ENCODE measurements around the gene FAM120B.
A peak's percentile ranks its signal among the peaks of the same experiment; 100 is the strongest.

The FAM120B gene

DNA sequence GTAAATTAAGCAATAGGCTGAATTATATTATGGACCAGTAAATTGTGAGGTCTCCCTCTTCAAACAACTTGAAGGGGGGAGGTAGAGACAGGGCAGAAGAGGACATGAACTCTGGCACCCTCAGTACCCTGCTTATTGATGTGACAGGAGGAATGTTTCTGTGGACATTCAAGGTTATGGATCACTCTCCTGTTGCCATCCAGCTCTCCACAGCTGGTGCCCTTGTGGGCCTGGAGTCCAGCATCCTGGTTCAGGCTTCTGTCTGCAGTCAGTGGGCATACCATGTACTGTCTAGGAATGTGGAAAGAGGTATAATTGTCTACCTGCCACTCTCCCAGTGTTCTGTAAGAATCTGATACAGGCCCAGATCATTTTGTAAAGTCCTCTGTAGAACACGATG, 55.6 kb downstream of the FAM120B start:
- no peak for DNase-seq

DNA sequence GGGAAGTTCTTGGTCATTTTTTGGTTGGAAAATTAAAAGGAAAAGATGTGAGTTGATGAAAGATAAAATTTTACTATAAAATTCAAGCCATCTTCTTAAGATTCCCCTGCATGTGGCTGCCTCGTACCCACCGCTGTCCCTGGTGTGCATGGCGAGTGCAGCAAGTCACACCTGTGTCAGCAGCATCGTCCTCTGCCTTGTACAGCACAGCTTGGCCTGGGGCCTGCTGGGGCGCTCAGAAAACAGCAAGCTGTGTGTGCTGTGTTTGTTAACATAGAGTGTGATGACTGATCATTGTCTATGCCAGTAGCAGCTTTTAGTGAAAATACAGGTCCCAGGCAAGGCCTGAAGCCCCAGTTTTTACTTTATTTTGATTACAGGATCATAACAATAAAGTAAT, 56.7 kb downstream of the FAM120B start:
- DNase-seq = no peak

DNA sequence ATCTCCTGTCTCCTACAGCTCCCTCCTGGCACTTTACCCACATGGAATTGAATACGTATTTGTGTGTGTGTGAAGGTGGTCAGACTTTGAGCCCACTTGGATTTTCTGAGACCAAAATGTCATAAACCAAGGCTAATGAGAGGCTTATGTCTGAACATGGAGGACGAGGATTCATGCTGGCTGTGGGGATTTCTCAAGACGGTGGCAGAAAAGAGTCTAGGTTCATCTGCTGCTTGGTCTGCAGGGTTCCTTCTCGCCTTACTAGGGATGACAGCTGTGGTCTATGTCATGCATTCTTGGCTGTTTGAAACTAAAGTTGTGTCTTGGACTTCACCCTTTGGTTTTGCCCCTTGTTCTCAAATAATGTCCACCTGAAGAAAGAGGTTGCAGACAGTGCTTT, 58.6 kb downstream of the FAM120B start:
- no peak for DNase-seq

DNA sequence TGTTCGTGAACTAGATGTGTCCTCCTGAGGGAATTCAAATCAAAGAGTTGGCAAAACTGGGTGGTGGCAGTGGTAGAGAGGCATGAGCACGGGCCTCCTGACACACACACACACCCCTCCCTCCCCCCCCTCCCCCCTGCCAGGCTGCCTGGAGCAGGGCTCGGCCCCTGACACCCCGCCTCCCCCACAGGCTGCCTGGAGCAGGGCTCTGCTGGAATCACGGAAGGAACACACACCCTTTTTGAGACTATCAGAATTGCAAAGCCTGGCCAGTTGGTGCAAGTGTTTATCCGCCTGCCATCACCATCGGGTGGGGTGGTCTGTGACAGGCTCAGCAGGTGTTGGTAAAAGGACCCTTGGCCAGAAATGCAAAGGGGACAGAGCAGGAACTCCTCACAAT, 59.0 kb downstream of the FAM120B start:
- DNase-seq = no peak

DNA sequence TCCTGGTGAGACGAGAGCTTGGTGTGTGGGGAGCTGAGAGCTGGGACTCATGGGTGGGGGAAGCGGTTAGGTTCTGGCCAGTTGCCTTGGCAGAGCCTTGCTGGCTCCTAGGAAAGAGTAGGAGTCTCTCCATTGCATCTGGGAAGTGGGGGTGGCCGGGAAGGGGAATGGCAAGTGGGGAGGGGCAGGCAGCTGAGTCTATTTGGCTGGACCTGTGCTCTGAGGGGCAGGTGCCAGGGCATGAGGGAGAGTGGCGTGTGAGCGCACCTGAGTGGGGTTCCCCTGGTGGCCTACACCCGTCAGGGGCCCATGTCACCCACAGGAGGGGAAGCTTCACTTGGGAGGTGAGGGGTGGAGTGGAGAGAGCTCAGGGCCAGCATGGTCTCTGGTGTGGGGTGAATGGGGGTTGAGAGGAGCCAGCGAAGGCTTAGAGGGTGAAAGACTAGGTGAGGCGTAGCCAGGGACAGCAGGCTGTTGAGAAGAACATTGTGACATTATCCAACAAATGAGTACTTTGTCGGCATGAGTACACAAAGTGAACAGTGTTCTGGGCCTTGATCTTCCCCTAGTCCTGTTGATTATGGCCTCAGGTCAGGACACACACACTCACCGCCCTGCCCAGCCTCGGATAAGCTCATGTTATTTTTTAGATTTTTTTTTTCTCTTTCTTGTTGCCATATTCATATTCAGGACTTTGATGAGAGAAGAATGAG, 59.8 kb downstream of the FAM120B start:
- no peak for DNase-seq

DNA sequence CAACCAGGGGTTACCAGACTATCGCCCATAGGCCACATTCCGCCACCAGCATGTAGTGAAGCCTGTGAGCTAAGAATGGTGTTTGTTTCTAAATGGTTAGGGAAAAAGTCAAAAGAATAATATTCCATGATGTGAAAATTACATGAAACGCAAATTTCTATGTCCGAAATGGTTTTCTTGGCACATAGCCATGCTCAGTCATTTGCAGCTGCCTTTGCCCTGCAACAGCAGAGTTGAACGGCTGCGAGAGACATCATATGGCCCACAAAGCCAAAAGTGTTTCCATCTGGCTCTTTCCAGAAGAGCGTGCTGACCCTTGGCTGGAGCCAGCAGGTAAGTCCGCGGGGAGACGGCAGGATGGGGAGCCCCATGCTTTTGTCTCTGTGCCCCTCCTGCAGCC, 60.7 kb downstream of the FAM120B start:
- peak; percentile 50 to 59 for DNase-seq

DNA sequence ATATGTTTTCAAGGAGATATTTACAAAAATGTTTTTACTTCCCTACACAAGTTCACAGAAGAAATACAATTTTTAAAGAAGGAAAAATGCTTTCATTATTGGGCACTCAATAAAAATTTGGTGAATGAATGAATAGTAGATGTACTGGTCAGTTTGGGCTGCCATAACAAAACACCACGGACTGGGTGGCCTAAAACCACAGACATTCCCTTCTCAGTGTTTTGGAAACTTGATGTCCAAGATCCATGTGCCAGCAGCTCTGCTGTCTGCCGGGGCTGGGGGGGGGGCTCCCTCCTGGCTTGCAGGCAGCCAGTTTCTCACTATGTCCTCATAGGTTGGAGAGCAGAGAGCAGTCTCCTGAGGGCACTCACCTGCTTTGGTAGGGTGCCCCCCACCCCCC, 62.0 kb downstream of the FAM120B start:
- no peak for DNase-seq

DNA sequence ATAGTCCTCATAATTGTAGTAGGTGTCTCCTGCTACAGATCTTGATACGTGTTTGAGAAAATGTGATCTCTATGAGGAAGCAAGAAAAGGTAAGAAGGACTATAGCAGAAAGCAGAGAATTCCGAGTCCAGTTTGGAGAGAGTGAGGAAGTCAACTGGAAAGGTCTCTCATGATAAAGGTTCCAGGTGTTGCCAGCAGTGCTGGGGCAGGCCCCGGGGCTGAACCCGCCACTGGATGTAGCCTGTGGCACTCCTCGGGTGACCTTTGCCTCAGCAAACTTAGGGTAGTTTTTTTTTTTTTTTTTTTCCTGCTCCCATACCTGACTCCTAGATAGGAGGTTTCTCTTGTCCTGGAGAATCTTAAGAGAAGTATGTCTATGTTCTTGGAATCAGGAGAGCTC, 62.8 kb downstream of the FAM120B start:
- no peak for DNase-seq

DNA sequence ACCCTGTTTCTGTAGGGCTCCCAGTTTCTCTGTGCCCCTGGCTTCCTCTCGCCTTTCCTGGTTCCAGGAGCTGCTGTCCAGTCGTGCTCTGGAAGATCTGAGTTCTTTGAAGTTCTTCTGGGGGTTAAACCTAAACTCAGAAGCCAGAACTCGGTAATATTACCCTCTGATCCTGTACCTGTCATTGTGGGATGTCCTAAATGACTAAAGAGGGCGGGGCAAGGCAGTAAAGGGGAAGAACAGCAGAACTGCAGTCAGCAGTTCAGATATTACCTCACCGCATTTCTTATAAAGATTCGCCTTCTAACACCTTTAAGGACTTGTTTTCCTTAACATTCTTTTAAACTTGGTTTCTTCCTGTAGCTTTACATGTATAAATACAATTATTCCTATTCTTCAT, 63.9 kb downstream of the FAM120B start:
- no peak for DNase-seq

DNA sequence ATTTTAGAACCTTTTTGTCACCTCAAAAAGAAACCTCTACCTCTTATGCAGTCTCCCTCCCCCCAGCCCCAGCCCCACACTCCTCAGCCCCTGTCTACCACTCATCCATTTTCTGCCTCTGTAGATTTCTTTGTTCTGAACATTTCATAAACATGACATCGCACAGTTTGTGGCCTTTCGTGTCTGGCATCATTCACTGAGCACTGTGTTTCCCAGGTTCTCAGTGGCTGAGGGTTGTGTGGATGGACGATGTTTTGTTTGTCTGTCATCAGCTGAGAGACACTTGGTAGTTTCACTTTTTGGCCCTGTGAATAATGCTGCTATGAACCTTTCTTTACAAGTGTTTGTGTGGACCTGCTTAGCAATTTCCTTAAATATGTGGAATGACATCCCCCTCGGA, 64.5 kb downstream of the FAM120B start:
- no peak for DNase-seq

DNA sequence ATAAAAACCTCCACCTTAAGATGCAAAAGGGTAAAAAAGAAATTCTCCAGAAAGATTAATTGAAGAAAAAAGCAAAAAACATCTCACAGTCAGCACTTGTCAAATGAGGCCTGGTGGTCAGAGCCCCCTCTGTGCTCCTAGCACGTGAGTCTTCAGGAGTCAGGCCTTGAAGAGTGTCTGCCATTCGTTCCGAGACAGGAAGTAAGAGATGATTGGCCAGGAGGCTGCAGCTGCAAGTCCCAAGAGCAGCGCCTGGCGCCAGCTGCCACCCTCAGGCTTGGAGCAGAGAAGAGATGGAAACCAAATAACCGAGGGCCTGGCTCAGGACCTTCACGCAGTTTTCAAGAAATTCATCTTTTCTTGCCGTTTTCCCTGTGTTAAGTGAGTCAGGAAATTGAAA, 65.0 kb downstream of the FAM120B start:
- DNase-seq = peak; percentile 70 to 92

DNA sequence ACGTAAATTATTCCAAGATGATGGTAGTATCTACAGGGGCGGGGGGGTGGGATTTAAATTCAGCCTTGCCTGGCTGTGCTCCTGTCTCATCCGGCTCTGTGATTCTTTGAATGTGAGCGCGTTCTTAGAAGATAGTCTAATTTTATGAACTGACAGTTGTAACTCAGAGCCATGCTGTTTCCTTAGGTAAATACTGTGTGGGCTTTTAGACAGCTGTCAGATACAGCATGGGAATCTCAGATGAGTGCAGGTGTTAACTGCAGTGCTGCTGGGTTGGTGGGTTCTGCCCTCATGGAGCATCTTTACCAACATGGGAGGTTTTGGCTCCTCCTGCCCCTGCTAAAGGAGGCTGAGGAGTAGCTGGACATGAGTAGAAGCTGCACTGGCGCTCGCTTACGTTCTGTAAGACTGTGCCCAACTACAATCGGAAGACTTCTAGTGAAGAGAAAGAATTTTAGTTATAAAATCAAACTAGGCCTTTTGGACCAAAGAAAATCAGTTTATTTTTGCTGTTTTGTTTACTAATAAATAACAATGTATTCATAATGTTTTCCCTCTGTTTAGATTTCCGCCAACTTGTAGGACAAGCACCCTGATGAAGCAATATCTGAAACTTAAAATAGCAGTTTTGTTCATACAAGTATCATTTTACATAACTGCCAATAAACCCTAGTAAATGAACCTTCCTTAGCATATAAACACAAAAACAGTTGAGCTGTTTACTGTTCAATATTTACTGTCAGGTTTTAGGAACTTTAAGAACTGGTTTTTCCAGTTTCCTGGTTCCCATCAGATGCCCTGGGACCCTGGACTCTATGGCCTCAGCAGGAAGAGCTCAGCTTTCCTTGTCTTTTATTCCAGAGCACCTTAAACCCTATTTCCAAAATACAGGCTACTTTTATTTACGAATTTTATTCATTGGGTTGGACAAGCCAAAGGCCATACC, 66.1 kb downstream of the FAM120B start:
- no peak for DNase-seq

DNA sequence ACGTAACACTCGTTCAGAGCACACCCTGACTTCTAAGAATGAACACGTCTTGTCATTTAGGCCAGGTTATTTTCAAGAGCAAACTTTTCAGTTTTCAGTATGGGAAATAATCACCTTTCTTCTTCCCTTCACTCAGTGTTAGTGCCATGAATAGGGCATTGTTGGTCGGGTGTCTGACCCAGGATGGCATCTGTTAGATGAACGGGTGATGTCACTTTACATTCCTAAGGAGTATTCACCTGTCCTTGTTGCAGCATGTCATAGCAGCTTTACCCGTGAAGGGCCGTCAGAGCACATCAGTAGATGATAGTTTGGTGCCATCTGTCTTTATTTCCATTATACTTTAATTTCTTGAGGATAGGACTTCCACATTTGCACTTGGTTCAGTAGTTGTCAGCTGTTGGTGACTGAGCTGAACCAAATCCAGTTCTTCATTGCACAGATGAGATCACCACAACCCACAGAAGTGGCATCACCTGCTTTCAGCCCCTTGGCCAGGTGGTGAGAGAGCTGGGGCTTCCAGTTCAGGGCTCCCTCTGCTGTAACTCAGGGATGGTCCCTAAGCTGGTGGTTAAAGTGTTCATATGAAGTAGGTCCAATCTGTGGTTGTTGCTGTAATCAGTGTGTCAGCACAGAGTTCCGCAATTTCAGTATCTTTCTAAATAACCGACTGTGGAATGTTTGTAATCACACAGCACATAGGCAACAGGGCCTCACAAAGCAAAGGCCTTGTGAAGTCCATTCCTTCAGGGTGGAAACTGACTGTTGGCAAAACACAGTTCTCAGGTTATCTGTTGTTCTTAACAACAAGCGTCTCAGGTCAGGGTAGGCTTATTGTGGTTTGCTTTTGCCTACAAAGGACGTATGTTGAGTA, 68.2 kb downstream of the FAM120B start:
- DNase-seq = no peak

DNA sequence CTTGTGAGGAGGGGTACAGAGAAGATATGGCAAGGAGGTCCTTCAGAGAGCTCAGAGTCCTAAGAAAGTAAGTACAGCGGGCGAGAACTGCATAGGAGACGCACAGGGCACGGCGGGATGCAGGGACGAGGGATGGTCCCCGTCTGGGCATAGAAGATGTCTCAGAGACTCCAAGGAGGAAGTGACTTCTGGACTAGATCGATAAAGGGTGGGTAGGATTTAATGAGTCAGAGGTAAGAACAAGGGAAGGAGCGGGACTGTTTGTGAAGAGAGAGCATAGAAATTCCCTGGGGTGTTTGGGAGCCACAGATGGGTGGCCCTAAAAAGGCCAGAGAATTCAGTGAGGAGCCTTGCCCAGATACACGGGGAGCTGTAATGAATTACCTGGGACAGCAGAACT, 69.1 kb downstream of the FAM120B start:
- no peak for DNase-seq

DNA sequence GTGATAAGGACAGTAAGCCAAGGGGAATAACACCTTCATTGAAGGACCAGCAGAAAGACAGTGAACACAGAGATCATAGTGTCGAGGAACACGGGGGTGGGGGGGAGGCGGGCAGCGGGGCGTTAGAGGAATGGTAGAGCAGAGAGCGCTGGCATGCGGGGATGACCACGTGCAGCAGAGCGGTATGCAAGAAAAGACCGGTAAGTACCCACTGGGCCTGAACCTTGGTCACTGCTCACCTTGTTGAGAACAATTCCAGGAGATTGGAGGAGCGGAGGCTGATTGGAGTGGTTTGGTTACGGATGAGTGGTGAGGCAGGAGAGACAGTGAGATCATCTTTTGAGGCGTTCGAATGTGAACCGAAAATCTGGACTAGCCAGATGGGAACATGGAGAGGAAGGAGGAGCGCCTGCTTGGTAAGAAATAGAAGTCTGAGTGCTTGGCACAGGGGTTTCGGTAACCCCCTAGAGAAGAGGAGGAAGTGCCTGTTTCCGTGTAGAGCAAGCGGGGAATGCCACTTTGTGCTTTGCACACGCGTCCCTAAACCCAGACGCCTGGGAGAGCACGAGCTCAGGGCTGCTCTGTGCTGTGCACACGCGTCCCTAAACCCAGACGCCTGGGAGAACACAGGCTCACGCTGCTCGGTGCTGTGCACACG, 70.0 kb downstream of the FAM120B start:
- DNase-seq = no peak

DNA sequence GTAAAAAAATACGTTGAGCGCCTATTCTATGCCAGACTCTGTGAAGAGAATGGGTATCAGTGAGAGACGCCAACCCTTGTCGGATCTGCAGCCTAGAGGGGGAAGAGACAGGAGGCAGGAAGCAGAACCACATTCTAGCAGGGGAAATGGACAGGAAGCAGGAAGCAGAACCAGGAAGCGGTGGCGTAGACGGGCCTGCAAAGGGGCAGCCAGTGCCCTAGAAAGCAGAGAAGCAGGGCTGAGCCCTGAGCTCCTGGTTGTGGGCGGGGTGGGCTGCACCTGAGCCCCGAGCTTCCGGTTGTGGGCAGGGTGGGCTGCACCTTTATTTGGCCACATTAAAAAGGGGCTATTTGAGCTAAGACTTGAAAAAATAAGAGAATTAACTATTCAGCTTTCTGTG, 71.9 kb downstream of the FAM120B start:
- DNase-seq = no peak

DNA sequence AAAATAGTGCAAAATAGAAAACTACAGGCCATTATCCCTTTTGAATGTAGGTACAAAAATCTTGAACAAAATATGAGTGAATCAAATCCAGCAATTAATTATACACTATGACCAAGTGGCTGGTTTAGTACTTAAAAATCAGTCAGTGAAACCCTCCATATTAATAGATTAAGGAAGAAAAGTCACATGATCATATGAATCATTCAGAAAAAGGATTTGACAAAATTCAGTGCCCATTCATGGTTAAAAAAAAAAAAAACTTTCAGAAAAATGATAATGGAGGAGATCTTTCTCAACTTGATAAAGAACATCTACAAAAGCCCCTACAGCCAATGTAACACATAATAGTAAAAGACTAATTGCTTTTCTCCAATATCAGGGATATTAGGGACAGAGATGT, 75.0 kb downstream of the FAM120B start:
- no peak for DNase-seq

DNA sequence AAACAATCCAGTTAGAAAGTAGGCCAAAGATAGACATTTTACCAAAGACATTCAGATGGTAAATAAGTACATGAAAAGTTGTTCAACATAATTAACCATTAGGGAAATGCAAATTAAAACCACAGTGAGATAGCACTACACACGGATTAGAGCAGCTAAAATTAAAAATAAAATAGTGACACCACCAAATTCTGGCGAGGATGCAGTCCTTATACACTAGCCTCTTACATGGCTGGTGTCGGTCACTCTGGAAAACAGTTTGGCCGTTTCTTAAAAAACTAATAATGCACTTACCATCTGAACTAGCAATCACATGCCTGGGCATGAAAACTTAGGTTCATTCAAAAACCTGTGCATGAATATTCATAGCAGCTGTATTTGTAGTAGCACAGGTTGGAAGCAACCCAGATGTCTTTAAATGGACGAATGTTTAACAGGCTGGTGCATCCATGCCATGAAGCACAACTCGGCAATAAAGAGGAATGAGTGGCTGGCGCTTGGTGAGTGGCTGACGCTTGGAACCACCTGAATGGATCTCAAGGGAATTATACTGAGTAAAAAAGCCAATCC, 77.0 kb downstream of the FAM120B start:
- DNase-seq = no peak

DNA sequence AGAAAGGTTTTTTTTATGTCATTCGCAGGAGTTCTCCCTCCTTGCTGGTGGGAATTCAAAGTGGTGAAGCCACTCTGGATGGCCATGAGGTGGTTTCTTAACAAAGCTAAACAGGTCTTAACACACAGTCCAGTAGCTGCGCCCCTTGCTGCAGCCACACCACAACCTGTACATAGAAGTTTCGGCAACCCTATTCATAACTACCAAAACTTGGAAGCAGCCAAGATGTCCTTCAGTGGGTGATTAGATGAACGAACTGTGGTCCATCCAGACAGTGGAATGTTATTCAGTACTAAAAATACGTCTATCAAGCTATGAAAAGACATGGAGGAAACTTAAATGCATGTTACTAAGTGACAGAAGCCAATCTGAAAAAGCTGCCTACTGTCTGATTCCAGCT, 78.9 kb downstream of the FAM120B start:
- no peak for DNase-seq

DNA sequence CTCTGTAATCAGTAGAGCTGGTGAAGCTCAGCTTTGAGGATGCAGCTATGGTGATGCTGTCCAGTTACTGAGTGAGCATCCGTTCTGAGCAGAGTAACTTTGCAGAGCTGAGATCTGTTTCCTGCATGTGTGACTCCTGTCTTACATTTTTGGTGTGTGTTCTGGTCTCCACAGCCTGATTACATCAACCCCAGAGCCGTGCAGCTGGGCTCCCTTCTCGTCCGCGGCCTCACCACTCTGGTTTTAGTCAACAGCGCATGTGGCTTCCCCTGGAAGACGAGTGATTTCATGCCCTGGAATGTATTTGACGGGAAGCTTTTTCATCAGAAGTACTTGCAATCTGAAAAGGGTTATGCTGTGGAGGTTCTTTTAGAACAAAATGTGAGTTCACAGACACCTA, 81.6 kb downstream of the FAM120B start:
- no peak for DNase-seq

DNA sequence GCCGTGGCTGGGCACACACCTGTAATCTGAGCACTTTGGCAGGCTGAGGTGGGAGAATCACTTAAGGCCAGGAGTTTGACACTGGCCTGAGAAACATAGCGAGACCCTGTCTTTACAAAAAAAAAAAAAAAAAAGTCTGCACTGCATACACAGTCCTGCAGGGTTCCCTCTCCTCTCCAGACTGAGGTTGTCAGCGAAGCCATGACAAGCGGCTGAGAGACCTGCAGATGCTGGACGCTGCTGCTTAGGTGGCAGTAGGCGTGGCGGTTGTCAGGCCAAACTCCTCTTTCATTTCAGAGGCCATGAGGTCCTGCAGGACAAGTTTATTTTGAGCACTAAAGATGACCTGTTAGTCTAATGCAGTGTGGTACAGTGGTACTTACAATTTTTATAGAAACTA, 86.5 kb downstream of the FAM120B start:
- no peak for DNase-seq

DNA sequence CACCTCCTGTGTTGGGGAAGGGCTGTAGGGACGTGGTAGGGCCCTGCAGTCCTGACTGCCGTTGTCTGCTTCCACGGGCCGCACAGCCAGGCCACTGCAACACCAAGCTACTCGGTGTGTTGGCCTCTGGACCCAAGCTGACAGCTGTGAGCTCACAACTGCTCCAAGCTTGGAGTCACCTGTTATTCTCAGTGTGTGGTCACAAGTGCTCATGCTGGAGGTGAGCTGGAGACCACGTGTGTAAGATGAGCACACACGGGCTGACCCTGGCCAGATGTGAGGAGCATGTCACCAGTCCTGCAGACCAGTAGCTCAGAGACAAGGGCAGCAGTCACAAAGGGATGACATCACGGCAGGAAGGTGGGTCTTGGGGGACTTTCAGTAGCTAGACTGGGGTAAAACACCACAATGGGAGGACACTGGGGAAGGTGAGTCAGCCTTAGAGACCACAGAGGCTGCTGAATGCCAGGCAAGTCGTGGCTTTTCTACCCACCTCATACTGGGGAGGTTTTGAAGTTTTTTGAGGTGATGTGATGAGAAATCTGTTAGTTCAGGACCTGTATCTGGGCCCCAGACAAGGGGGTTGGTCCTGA, 87.3 kb downstream of the FAM120B start:
- no peak for DNase-seq
